ENCODE measurements around the gene PACRG.

Gene PACRG

GRCh38 chr6:163186527-163186926 lies 458.8 kb downstream of the PACRG start:
- no peak for DNase-seq

GRCh38 chr6:163187201-163187600 lies 459.4 kb downstream of the PACRG start:
- no peak for DNase-seq

- no peak for DNase-seq
Observed at GRCh38 chr6:163187606-163188005, 459.8 kb downstream of the PACRG start.

- no peak for DNase-seq
Observed at GRCh38 chr6:163188746-163189145, 461.0 kb downstream of the PACRG start.

GRCh38 chr6:163189609-163190008 lies 461.8 kb downstream of the PACRG start:
- no peak for DNase-seq

- DNase-seq, result no peak
Observed at GRCh38 chr6:163190786-163191185, 463.0 kb downstream of the PACRG start.

GRCh38 chr6:163191704-163192537 lies 464.1 kb downstream of the PACRG start:
- no peak for DNase-seq

- DNase-seq, result no peak
Observed at GRCh38 chr6:163192591-163192990, 464.8 kb downstream of the PACRG start.

GRCh38 chr6:163193326-163193725 lies 465.6 kb downstream of the PACRG start:
- no peak for DNase-seq

GRCh38 chr6:163195721-163196691 lies 468.2 kb downstream of the PACRG start:
- DNase-seq, result no peak

- DNase-seq, result no peak
Observed at GRCh38 chr6:163197839-163198238, 470.1 kb downstream of the PACRG start.

- DNase-seq, result no peak
Observed at GRCh38 chr6:163198396-163198795, 470.6 kb downstream of the PACRG start.

GRCh38 chr6:163199371-163199770 lies 471.6 kb downstream of the PACRG start:
- no peak for DNase-seq

GRCh38 chr6:163200289-163200688 lies 472.5 kb downstream of the PACRG start:
- DNase-seq, result no peak

GRCh38 chr6:163200694-163201093 lies 472.9 kb downstream of the PACRG start:
- DNase-seq, result no peak

- no peak for DNase-seq
Observed at GRCh38 chr6:163201855-163202254, 474.1 kb downstream of the PACRG start.

- DNase-seq, result no peak
Observed at GRCh38 chr6:163206196-163206595, 478.4 kb downstream of the PACRG start.

GRCh38 chr6:163207431-163208383 lies 479.9 kb downstream of the PACRG start:
- DNase-seq, result no peak

GRCh38 chr6:163209005-163209404 lies 481.2 kb downstream of the PACRG start:
- DNase-seq, result no peak

GRCh38 chr6:163212123-163212522 lies 484.3 kb downstream of the PACRG start:
- no peak for DNase-seq

GRCh38 chr6:163214259-163214658 lies 486.5 kb downstream of the PACRG start:
- DNase-seq, result no peak

GRCh38 chr6:163218361-163218894 lies 490.7 kb downstream of the PACRG start:
- no peak for DNase-seq
